Measurements from ENCODE around the gene PLD2.

PLD2 gene

DNA sequence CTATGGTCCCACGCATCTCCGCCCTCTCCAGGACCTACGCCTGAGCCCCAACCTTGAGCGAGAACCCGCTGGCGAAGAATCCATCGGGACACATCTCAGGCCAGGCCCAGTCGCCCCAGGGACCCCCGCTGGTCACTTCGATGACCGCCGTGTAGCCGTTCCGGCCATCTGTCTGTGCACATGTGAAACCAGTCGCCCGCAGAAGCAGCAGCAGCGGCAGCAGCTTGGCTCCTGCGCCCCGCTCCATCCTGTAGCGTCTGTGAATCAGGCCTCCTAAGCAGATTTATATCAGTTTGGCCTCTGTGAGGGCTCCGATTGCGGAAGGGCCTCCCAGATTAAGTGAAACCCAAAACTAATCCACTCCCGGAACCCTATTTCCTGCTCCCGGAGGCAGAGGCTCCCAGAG lies 20.8 kb upstream of the PLD2 start, which contains the start of gene VMO1:
Gene VMO1, minus strand, starts transcription at position 259 of the 406 bp plus-strand sequence. Its CDS starts 12 bp downstream, at position 247.
- peaks cover 4% of the 10 kb centered on the region; the same call in 1 of the 2 replicates for H3F3A ChIP-seq (ENCODE audit: control insufficient read depth, insufficient read depth)
- H3K36me3 ChIP-seq (ENCODE audit: control insufficient read depth, low read length) = no peaks in the 10 kb centered on the region
- TF ChIP-seq, protein P1, sequence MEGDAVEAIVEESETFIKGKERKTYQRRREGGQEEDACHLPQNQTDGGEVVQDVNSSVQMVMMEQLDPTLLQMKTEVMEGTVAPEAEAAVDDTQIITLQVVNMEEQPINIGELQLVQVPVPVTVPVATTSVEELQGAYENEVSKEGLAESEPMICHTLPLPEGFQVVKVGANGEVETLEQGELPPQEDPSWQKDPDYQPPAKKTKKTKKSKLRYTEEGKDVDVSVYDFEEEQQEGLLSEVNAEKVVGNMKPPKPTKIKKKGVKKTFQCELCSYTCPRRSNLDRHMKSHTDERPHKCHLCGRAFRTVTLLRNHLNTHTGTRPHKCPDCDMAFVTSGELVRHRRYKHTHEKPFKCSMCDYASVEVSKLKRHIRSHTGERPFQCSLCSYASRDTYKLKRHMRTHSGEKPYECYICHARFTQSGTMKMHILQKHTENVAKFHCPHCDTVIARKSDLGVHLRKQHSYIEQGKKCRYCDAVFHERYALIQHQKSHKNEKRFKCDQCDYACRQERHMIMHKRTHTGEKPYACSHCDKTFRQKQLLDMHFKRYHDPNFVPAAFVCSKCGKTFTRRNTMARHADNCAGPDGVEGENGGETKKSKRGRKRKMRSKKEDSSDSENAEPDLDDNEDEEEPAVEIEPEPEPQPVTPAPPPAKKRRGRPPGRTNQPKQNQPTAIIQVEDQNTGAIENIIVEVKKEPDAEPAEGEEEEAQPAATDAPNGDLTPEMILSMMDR (IDR thresholded peaks at IDR 0.05; ENCODE audit: low read depth, low read length, poor library complexity, severe bottlenecking) = no peak
- no peak for TF ChIP-seq EZH2phosphoT487 (IDR thresholded peaks at IDR 0.05; ENCODE audit: borderline replicate concordance, low read length)
- peaks cover 15% of the 10 kb centered on the region for H3K4me1 ChIP-seq (ENCODE audit: control insufficient read depth, low read length)
- H3K79me2 ChIP-seq (ENCODE audit: control insufficient read depth, low read length) = no peaks in the 10 kb centered on the region
- H3K9me3 ChIP-seq (ENCODE audit: control insufficient read depth, insufficient read depth, low read length) = no peaks in the 10 kb centered on the region
- H3K9me2 ChIP-seq (replicated peaks; ENCODE audit: control insufficient read depth, low read length) = no peaks in the 10 kb centered on the region
- peaks cover 12% of the 10 kb centered on the region for H3K27me3 ChIP-seq (ENCODE audit: control insufficient read depth, low read length)
- no peak within 1 kb of the TSS for H3K27ac ChIP-seq (ENCODE audit: low read depth, low read length)
- no peaks in the 10 kb centered on the region for H4K20me1 ChIP-seq (ENCODE audit: control insufficient read depth, insufficient read depth, low read depth, low read length)
- H3K4me3 ChIP-seq (ENCODE audit: low read length) = no peak within 1 kb of the TSS
- H3K4me2 ChIP-seq (ENCODE audit: low read length) = no peak within 1 kb of the TSS

DNA sequence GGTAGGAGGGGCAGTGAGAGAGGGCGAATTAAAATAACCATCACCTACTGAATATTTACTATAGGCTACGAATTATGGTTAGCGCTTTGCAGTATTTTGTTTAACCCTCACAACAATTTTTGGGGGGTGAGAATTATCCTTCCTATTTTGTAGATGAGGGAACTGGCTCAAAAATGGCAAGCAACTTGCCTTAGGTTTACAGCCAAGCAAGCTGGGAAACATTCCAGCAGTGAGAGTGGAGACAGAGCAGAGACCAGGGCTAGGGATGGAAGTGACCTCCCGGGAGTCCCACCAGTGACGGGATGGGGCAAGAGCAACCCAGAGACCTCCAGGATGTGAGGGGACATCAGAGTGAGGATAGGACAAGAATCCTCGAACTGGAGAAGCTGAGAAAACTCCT lies 20.4 kb upstream of the PLD2 start:
- Histone ChIP-seq H3K36me3 (ENCODE audit: control insufficient read depth, low read length) (no peaks in the 10 kb centered on the region), H3K4me1 (ENCODE audit: control insufficient read depth, low read length) (peaks cover 15% of the 10 kb centered on the region), H4K20me1 (ENCODE audit: control insufficient read depth, insufficient read depth, low read depth, low read length) (no peaks in the 10 kb centered on the region), H3K27ac (ENCODE audit: low read depth, low read length) (no peak overlapping the region), H3K9me3 (ENCODE audit: control insufficient read depth, insufficient read depth, low read length) (no peaks in the 10 kb centered on the region), H3K79me2 (ENCODE audit: control insufficient read depth, low read length) (no peaks in the 10 kb centered on the region), H3K4me3 (ENCODE audit: low read length) (no peak overlapping the region), H3K9me2 (replicated peaks; ENCODE audit: control insufficient read depth, low read length) (no peaks in the 10 kb centered on the region), H3K27me3 (ENCODE audit: control insufficient read depth, low read length) (peaks cover 12% of the 10 kb centered on the region), H3K4me2 (ENCODE audit: low read length) (no peak overlapping the region), H3F3A (ENCODE audit: control insufficient read depth, insufficient read depth) (peaks cover 4% of the 10 kb centered on the region; the same call in 1 of the 2 replicates)
- TF ChIP-seq EZH2phosphoT487 (IDR thresholded peaks at IDR 0.05; ENCODE audit: borderline replicate concordance, low read length) = no peak
- TF ChIP-seq, protein P1 (IDR thresholded peaks at IDR 0.05; ENCODE audit: low read depth, low read length, poor library complexity, severe bottlenecking) = no peak

DNA sequence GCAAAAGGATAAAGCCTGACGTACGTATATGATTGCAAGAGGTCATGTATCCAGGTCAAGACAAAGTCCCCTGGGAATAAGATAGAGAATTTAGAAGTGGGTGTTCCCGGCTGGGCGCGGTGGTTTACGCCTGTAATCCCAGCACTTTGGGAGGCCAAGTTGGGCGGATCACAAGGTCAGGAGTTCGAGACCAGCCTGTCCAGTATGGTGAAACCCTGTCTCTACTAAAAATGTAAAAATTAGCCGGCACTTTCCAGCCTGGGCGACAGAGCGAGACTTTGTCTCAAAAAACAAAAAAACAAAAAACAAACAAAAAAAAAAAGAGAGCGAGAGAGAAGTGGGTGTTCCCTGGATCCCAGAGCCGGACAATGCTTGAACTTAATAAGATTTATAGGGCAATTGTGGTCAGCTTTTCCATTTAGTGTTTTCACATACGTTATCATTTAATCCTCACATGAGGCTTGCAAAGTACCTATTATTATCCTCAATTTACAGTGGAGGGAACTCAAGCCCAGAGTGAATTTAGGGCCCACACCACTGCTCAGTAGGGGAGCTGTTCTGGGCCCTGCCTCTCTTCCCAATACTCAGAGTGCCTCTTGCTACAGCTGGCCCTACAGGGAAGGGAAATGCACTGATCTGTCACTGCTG lies 18.7 kb upstream of the PLD2 start:
- H3K4me3 ChIP-seq (ENCODE audit: low read length) = no peak overlapping the region
- no peaks in the 10 kb centered on the region for H3K36me3 ChIP-seq (ENCODE audit: control insufficient read depth, low read length)
- no peaks in the 10 kb centered on the region for H4K20me1 ChIP-seq (ENCODE audit: control insufficient read depth, insufficient read depth, low read depth, low read length)
- peaks cover 15% of the 10 kb centered on the region for H3K4me1 ChIP-seq (ENCODE audit: control insufficient read depth, low read length)
- peaks cover 15% of the 10 kb centered on the region for H3K27me3 ChIP-seq (ENCODE audit: control insufficient read depth, low read length)
- H3K27ac ChIP-seq (ENCODE audit: low read depth, low read length) = no peak overlapping the region
- no peak for TF ChIP-seq EZH2phosphoT487 (IDR thresholded peaks at IDR 0.05; ENCODE audit: borderline replicate concordance, low read length)
- TF ChIP-seq, protein P1 (IDR thresholded peaks at IDR 0.05; ENCODE audit: low read depth, low read length, poor library complexity, severe bottlenecking) = no peak
- no peaks in the 10 kb centered on the region for H3K9me2 ChIP-seq (replicated peaks; ENCODE audit: control insufficient read depth, low read length)
- H3K9me3 ChIP-seq (ENCODE audit: control insufficient read depth, insufficient read depth, low read length) = no peaks in the 10 kb centered on the region
- no peak overlapping the region for H3K4me2 ChIP-seq (ENCODE audit: low read length)
- H3K79me2 ChIP-seq (ENCODE audit: control insufficient read depth, low read length) = no peaks in the 10 kb centered on the region
- H3F3A ChIP-seq (ENCODE audit: control insufficient read depth, insufficient read depth) = peaks cover 4% of the 10 kb centered on the region; the same call in 1 of the 2 replicates

Measured in DOHH2 (cell line).